ENCODE data around the gene TPCN1. TPM values are rescaled to one million over a fixed set of nuclear protein-coding genes. Genes with fewer than 3 reads are reported as not detected.
A peak's percentile ranks its signal among the peaks of the same experiment; 100 is the strongest.

TPCN1 gene
- total and polyA plus RNA-seq, 4 donors: 20.8 to 61.7 (median 30.7) TPM

DNA sequence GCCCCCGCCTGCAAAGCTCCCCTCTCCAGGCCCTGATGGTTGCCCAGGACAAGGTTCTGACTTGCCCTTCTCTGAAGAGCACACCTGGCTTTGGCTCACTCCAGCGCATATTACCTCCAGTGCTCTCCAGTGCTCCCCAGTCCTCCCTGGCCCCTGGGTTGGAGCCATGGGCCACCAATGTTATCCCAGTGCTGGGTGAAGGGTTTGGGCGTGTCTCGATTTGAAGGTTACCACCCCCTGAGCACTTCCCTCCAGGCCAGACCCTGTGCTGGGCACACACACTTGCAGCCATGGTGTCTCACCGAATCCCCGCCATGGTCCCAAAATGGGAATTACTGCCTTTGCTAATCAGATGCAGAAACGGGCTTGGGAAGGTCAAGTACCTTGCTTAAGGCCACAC is 24.7 kb upstream of the TPCN1 start:
- 78 to 86% methylated on average over 7 of the region's 7 CpGs for WGBS, 2 donors
- Histone ChIP-seq H3K4me1 (ENCODE audit: control insufficient read depth in 5 of 5, insufficient read depth in 5 of 5, low read length in 5 of 5) (peaks cover 0 to 7% (median 0%) of the 10 kb centered on the region in 5 donors), H3K36me3 (ENCODE audit: control insufficient read depth in 4 of 4, insufficient read depth in 4 of 4, low read length in 4 of 4) (peaks cover 0 to 9% (median 2%) of the 10 kb centered on the region in 4 donors), H3K27ac (ENCODE audit: low read depth in 1 of 2, low read length in 1 of 2) (no peak overlapping the region), H3K9me3 (ENCODE audit: control insufficient read depth in 4 of 4, insufficient read depth in 3 of 4, low read length in 3 of 4) (no peaks in the 10 kb centered on the region), H3K4me3 (no peak overlapping the region), H3K9ac (ENCODE audit: insufficient read depth in 1 of 2, low read length in 2 of 2) (no peak overlapping the region), H3K27me3 (ENCODE audit: control insufficient read depth in 3 of 3, insufficient read depth in 3 of 3, low read length in 2 of 3) (no peaks in the 10 kb centered on the region)
- no peak for ATAC-seq (ENCODE audit: insufficient read depth, low FRiP score)
- TF ChIP-seq, protein P1, sequence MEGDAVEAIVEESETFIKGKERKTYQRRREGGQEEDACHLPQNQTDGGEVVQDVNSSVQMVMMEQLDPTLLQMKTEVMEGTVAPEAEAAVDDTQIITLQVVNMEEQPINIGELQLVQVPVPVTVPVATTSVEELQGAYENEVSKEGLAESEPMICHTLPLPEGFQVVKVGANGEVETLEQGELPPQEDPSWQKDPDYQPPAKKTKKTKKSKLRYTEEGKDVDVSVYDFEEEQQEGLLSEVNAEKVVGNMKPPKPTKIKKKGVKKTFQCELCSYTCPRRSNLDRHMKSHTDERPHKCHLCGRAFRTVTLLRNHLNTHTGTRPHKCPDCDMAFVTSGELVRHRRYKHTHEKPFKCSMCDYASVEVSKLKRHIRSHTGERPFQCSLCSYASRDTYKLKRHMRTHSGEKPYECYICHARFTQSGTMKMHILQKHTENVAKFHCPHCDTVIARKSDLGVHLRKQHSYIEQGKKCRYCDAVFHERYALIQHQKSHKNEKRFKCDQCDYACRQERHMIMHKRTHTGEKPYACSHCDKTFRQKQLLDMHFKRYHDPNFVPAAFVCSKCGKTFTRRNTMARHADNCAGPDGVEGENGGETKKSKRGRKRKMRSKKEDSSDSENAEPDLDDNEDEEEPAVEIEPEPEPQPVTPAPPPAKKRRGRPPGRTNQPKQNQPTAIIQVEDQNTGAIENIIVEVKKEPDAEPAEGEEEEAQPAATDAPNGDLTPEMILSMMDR (IDR thresholded peaks at IDR 0.05; ENCODE audit: control extremely low read depth, extremely low read depth): no peak
- no peak for DNase-seq

DNA sequence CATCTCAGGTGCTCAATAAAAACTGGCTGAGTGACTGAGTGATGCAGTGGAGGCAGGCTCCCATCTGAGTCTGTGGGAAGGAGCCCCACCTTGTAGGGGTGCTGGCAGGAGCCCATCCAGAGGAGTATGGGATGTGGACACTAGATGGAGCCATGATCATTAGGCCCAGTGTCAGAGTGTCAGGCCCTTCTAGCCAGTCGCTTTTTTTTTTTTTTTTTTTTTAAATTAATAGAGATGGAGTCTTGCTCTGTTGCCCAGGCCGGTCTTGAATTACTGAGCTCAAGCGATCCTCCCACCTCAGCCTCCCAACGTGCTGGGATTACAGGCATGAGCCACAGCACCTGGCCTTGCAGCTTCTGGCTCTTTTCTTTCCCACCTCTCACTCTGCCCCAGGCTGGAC is 24.3 kb upstream of the TPCN1 start:
- no peak overlapping the region for H3K27ac ChIP-seq (ENCODE audit: low read depth in 1 of 2, low read length in 1 of 2)
- peaks cover 0 to 5% (median 2%) of the 10 kb centered on the region in 4 donors for H3K36me3 ChIP-seq (ENCODE audit: control insufficient read depth in 4 of 4, insufficient read depth in 4 of 4, low read length in 4 of 4)
- TF ChIP-seq, protein P1 (IDR thresholded peaks at IDR 0.05; ENCODE audit: control extremely low read depth, extremely low read depth): peak; percentile 67
- WGBS, 2 donors: 18 to 38% methylated on average over 3 to 4 of the region's 4 CpGs
- peak; percentile 68 to 81 (median 70) for DNase-seq
- no peaks in the 10 kb centered on the region for H3K27me3 ChIP-seq (ENCODE audit: control insufficient read depth in 3 of 3, insufficient read depth in 3 of 3, low read length in 2 of 3)
- no peak overlapping the region for H3K4me3 ChIP-seq
- H3K9ac ChIP-seq (ENCODE audit: insufficient read depth in 1 of 2, low read length in 2 of 2): no peak overlapping the region
- H3K4me1 ChIP-seq (ENCODE audit: control insufficient read depth in 5 of 5, insufficient read depth in 5 of 5, low read length in 5 of 5): peaks cover 0 to 7% (median 0%) of the 10 kb centered on the region in 5 donors
- H3K9me3 ChIP-seq (ENCODE audit: control insufficient read depth in 4 of 4, insufficient read depth in 3 of 4, low read length in 3 of 4): no peaks in the 10 kb centered on the region
- ATAC-seq (ENCODE audit: insufficient read depth, low FRiP score): peak; percentile 68

DNA sequence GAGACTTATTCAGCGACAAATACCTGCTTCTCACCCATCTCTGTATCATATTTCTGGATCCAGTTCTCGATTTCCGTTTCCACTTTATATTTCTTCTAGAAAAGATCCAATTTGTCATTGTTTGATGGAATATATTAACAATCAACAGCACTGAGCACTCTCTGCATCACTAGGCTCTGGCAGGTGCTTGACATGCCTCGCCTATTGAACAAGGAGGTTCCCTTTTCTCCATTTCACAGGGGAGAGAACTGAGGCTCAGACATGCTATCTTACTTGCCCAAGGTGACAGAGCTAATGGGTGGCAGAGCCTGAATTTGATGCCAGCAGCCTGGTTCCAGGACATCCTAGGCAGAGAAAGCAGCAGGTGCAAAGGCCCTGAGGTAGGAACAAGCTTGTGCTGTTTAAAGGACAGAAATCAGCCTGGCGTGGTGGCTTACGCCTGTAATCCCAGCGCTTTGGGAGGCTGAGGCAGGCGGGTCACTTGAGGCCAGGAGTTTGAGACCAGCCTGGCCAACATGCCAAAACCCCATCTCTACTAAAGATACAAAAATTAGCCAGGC is 23.7 kb upstream of the TPCN1 start:
- TF ChIP-seq, protein P1 (IDR thresholded peaks at IDR 0.05; ENCODE audit: control extremely low read depth, extremely low read depth): no peak
- H3K9ac ChIP-seq (ENCODE audit: insufficient read depth in 1 of 2, low read length in 2 of 2): no peak overlapping the region
- H3K27ac ChIP-seq (ENCODE audit: low read depth in 1 of 2, low read length in 1 of 2): no peak overlapping the region
- peaks cover 0 to 3% (median 1%) of the 10 kb centered on the region in 4 donors for H3K36me3 ChIP-seq (ENCODE audit: control insufficient read depth in 4 of 4, insufficient read depth in 4 of 4, low read length in 4 of 4)
- 95 to 96% methylated on average over 8 of the region's 8 CpGs for WGBS, 2 donors
- no peaks in the 10 kb centered on the region for H3K27me3 ChIP-seq (ENCODE audit: control insufficient read depth in 3 of 3, insufficient read depth in 3 of 3, low read length in 2 of 3)
- peaks cover 0 to 7% (median 0%) of the 10 kb centered on the region in 5 donors for H3K4me1 ChIP-seq (ENCODE audit: control insufficient read depth in 5 of 5, insufficient read depth in 5 of 5, low read length in 5 of 5)
- no peak for ATAC-seq (ENCODE audit: insufficient read depth, low FRiP score)
- DNase-seq: no peak
- no peak overlapping the region for H3K4me3 ChIP-seq
- peaks cover 0 to under 1% (median 0%) of the 10 kb centered on the region in 4 donors for H3K9me3 ChIP-seq (ENCODE audit: control insufficient read depth in 4 of 4, insufficient read depth in 3 of 4, low read length in 3 of 4)

DNA sequence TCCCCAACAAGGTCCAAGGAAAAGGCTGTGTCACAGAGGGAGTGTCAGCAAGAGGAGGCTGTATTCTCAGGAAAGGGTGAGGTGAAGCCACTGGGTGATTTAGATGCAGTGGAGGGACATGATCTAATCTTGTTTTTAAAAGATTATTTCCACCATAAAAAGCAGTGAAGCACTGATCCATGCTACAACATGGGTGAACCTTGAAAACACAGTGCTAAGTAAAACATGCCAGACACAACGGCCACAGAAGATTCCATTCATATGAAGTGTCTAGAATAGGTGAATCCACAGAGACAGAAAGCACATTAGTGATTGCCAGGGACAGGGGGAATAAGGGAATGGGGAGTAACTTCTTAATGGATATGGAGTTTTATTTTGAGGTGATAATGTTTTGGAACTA is 23.0 kb upstream of the TPCN1 start:
- no peaks in the 10 kb centered on the region for H3K36me3 ChIP-seq (ENCODE audit: control insufficient read depth in 4 of 4, insufficient read depth in 4 of 4, low read length in 4 of 4)
- H3K4me1 ChIP-seq (ENCODE audit: control insufficient read depth in 5 of 5, insufficient read depth in 5 of 5, low read length in 5 of 5): peaks cover 0 to 7% (median 0%) of the 10 kb centered on the region in 5 donors
- no peak for DNase-seq
- no peak overlapping the region for H3K27ac ChIP-seq (ENCODE audit: low read depth in 1 of 2, low read length in 1 of 2)
- TF ChIP-seq, protein P1 (IDR thresholded peaks at IDR 0.05; ENCODE audit: control extremely low read depth, extremely low read depth): no peak
- no peaks in the 10 kb centered on the region for H3K27me3 ChIP-seq (ENCODE audit: control insufficient read depth in 3 of 3, insufficient read depth in 3 of 3, low read length in 2 of 3)
- no peak for ATAC-seq (ENCODE audit: insufficient read depth, low FRiP score)
- 77 to 88% methylated on average over 1 of the region's 1 CpG for WGBS, 2 donors
- H3K4me3 ChIP-seq: no peak overlapping the region
- H3K9ac ChIP-seq (ENCODE audit: insufficient read depth in 1 of 2, low read length in 2 of 2): no peak overlapping the region
- peaks cover 0 to 3% (median 0%) of the 10 kb centered on the region in 4 donors for H3K9me3 ChIP-seq (ENCODE audit: control insufficient read depth in 4 of 4, insufficient read depth in 3 of 4, low read length in 3 of 4)
